Esophagus squamous epithelium (tissue), 4 donors: ENCODE data around the gene ADCY6.

ENCODE experiments used
- POLR2A ChIP-seq, 4 donors: fragments of 450-650 bp; IDR thresholded peaks; one replicate each; pipeline ENCODE4 v1.6.1; 2017; ENCODE audit warnings: antibody characterized with exemption in 4 of 4, mild to moderate bottlenecking in 4 of 4, moderate library complexity in 3 of 4
- TF ChIP-seq, protein P1 (sequence below), 6 experiments: fragments of 450-650 bp in 4 of 6; fragments of 200-600 bp in 2 of 6; sonication (generic) in 2 of 6; IDR thresholded peaks; one replicate each; pipeline ENCODE4 v1.5.1; 2016 to 2019; ENCODE audit warnings: antibody characterized with exemption in 6 of 6, mild to moderate bottlenecking in 4 of 6, moderate library complexity in 4 of 6

- TF ChIP-seq, protein P1, sequence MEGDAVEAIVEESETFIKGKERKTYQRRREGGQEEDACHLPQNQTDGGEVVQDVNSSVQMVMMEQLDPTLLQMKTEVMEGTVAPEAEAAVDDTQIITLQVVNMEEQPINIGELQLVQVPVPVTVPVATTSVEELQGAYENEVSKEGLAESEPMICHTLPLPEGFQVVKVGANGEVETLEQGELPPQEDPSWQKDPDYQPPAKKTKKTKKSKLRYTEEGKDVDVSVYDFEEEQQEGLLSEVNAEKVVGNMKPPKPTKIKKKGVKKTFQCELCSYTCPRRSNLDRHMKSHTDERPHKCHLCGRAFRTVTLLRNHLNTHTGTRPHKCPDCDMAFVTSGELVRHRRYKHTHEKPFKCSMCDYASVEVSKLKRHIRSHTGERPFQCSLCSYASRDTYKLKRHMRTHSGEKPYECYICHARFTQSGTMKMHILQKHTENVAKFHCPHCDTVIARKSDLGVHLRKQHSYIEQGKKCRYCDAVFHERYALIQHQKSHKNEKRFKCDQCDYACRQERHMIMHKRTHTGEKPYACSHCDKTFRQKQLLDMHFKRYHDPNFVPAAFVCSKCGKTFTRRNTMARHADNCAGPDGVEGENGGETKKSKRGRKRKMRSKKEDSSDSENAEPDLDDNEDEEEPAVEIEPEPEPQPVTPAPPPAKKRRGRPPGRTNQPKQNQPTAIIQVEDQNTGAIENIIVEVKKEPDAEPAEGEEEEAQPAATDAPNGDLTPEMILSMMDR (IDR thresholded peaks at IDR 0.05): peak; percentile 97 to 99 (median 99)
- TF ChIP-seq POLR2A (IDR thresholded peaks at IDR 0.05): peak in 2 of 4 donors; percentile 17 to 53
These were observed 25.6 kb upstream of the ADCY6 start for GRCh38 chr12:48814262-48815125.
